ENCODE data around the gene TOX3. TPM values are rescaled to one million over a fixed set of nuclear protein-coding genes. Genes with fewer than 3 reads are reported as not detected.

TOX3 gene
- total and polyA plus RNA-seq, 2 experiments from 2014 or later: 9.8 to 15.6 TPM

- Histone ChIP-seq H3K79me2 (replicated peaks; ENCODE audit: insufficient read depth) (no peaks in the 10 kb centered on the region), H3K4me1 (ENCODE audit: insufficient read depth) (no peaks in the 10 kb centered on the region), H3F3A (replicated peaks; ENCODE audit: low read depth) (no peaks in the 10 kb centered on the region), H3K9me2 (ENCODE audit: insufficient read depth) (peaks cover 11% of the 10 kb centered on the region), H3K27me3 (ENCODE audit: insufficient read depth) (no peaks in the 10 kb centered on the region), H4K20me1 (replicated peaks; ENCODE audit: insufficient read depth) (no peaks in the 10 kb centered on the region), H2AFZ (peak overlapping the region; percentile 70), H3K4me3 (no peak overlapping the region), H3K4me2 (no peak overlapping the region), H3K27ac (ENCODE audit: low read depth) (no peak overlapping the region), H3K36me3 (ENCODE audit: insufficient read depth) (no peaks in the 10 kb centered on the region)
- ATAC-seq (no peak), DNase-seq (ENCODE audit: low spot score) (no peak)
- H3K9me3 Mint-ChIP-seq: no peaks in the 10 kb centered on the region
- H3K4me3 Mint-ChIP-seq: no peak overlapping the region
- H3K36me3 Mint-ChIP-seq (ENCODE audit: low read depth): no peaks in the 10 kb centered on the region
- H3K27ac Mint-ChIP-seq: 0 out of 2 replicates have a peak overlapping the region, but pooled peaks have one; percentile 54
- H3K27me3 Mint-ChIP-seq (ENCODE audit: insufficient read depth, low read depth, poor library complexity): peaks cover 4% of the 10 kb centered on the region
- no peak for TF ChIP-seq CREB1 (CRISPR knock-in tag; IDR thresholded peaks at IDR 0.05; ENCODE audit: low read depth)
- TF ChIP-seq REST (IDR thresholded peaks at IDR 0.05; ENCODE audit: unreplicated experiment): no peak
- no peak for TF ChIP-seq NANOG (IDR thresholded peaks at IDR 0.05; ENCODE audit: borderline replicate concordance)
- peaks cover 14% of the 10 kb centered on the region for H3K4me1 Mint-ChIP-seq
These were observed 32.0 kb upstream of the TOX3 start for GRCh38 chr16:52578829-52579498.

GRCh38 chr16:52578007-52578828 lies 31.3 kb upstream of the TOX3 start:
- Mint-ChIP-seq H3K9me3 (no peaks in the 10 kb centered on the region), H3K4me3 (no peak overlapping the region), H3K4me1 (peaks cover 14% of the 10 kb centered on the region), H3K27me3 (ENCODE audit: insufficient read depth, low read depth, poor library complexity) (peaks cover 4% of the 10 kb centered on the region), H3K27ac (0 out of 2 replicates have a peak overlapping the region, but pooled peaks have one; percentile 54), H3K36me3 (ENCODE audit: low read depth) (no peaks in the 10 kb centered on the region)
- no peak overlapping the region for H3K4me3 ChIP-seq
- TF ChIP-seq ZNF462 (CRISPR knock-in tag; IDR thresholded peaks at IDR 0.05): no peak
- peaks cover 11% of the 10 kb centered on the region for H3K9me2 ChIP-seq (ENCODE audit: insufficient read depth)
- no peak overlapping the region for H3K27ac ChIP-seq (ENCODE audit: low read depth)
- H4K20me1 ChIP-seq (replicated peaks; ENCODE audit: insufficient read depth): no peaks in the 10 kb centered on the region
- no peaks in the 10 kb centered on the region for H3K79me2 ChIP-seq (replicated peaks; ENCODE audit: insufficient read depth)
- DNase-seq (ENCODE audit: low spot score) (no peak), ATAC-seq (no peak)
- peak overlapping the region; percentile 70 for H2AFZ ChIP-seq
- H3F3A ChIP-seq (replicated peaks; ENCODE audit: low read depth): no peaks in the 10 kb centered on the region
- H3K27me3 ChIP-seq (ENCODE audit: insufficient read depth): no peaks in the 10 kb centered on the region
- H3K4me1 ChIP-seq (ENCODE audit: insufficient read depth): no peaks in the 10 kb centered on the region
- no peaks in the 10 kb centered on the region for H3K36me3 ChIP-seq (ENCODE audit: insufficient read depth)
- no peak overlapping the region for H3K4me2 ChIP-seq
